GM12872 (cell line): Measurements from ENCODE around the gene IRS2.

ENCODE experiments used
- CTCF ChIP-seq: IDR thresholded peaks from 3 replicates; pipeline ENCODE4 v1.5.1; 2011; ENCODE audit warnings: low read depth, mild to moderate bottlenecking, low read length, moderate library complexity; ENCODE audit not compliant: insufficient read depth

Gene IRS2

GRCh38 chr13:109782066-109782822 is 4.1 kb downstream of the IRS2 start:
- TF ChIP-seq CTCF: no peak

GRCh38 chr13:109781384-109782065 is 4.9 kb downstream of the IRS2 start:
- no peak for TF ChIP-seq CTCF

GRCh38 chr13:109780845-109781383 is 5.5 kb downstream of the IRS2 start:
- TF ChIP-seq CTCF: no peak

- no peak for TF ChIP-seq CTCF
Measured at GRCh38 chr13:109779876-109780510, 6.4 kb downstream of the IRS2 start.

- TF ChIP-seq CTCF: no peak
Measured at GRCh38 chr13:109779074-109779473, 7.3 kb downstream of the IRS2 start.

GRCh38 chr13:109778102-109778542 is 8.3 kb downstream of the IRS2 start:
- TF ChIP-seq CTCF: no peak

GRCh38 chr13:109776575-109776974 is 9.8 kb downstream of the IRS2 start:
- no peak for TF ChIP-seq CTCF
